ENCODE data around the gene TMEM100. TPM values are rescaled to one million over a fixed set of nuclear protein-coding genes. Genes with fewer than 3 reads are reported as not detected.
A peak's percentile ranks its signal among the peaks of the same experiment; 100 is the strongest.

TMEM100 gene
- total and polyA plus RNA-seq, 7 donors: 2.5 to 25.0 (median 9.0) TPM

- Histone ChIP-seq H3K9me3 (no peaks in the 10 kb centered on the region), H3K27me3 (no peaks in the 10 kb centered on the region), H3K36me3 (no peaks in the 10 kb centered on the region), H3K4me3 (no peak overlapping the region), H3K27ac (peak overlapping the region in 3 of 4 donors; percentile 80 to 85 (median 82)), H3K4me1 (peaks cover 0 to 95% (median 84%) of the 10 kb centered on the region in 4 donors)
- intact Hi-C loops (cut with DNase I): loop anchor here (10.0 kb wide), 2 partner anchors 315 to 375 kb away; no protein-coding TSS in a partner anchor
- TF ChIP-seq POLR2AphosphoS5 (IDR thresholded peaks at IDR 0.05): no peak
- no peak for TF ChIP-seq POLR2A (IDR thresholded peaks at IDR 0.05)
- TF ChIP-seq EP300 (IDR thresholded peaks at IDR 0.05): no peak
- TF ChIP-seq, protein P1, sequence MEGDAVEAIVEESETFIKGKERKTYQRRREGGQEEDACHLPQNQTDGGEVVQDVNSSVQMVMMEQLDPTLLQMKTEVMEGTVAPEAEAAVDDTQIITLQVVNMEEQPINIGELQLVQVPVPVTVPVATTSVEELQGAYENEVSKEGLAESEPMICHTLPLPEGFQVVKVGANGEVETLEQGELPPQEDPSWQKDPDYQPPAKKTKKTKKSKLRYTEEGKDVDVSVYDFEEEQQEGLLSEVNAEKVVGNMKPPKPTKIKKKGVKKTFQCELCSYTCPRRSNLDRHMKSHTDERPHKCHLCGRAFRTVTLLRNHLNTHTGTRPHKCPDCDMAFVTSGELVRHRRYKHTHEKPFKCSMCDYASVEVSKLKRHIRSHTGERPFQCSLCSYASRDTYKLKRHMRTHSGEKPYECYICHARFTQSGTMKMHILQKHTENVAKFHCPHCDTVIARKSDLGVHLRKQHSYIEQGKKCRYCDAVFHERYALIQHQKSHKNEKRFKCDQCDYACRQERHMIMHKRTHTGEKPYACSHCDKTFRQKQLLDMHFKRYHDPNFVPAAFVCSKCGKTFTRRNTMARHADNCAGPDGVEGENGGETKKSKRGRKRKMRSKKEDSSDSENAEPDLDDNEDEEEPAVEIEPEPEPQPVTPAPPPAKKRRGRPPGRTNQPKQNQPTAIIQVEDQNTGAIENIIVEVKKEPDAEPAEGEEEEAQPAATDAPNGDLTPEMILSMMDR (IDR thresholded peaks at IDR 0.05): no peak
- 74 to 87% methylated on average over 1 of the region's 1 CpG for WGBS, 2 donors
- no peak for DNase-seq
These were observed 6.8 kb upstream of the TMEM100 start for GRCh38 chr17:55729484-55729883.

GRCh38 chr17:55728833-55729232 is 6.2 kb upstream of the TMEM100 start:
- 76 to 81% methylated on average over 5 of the region's 5 CpGs for WGBS, 2 donors
- no peaks in the 10 kb centered on the region for H3K9me3 ChIP-seq
- peaks cover 0 to 91% (median 80%) of the 10 kb centered on the region in 4 donors for H3K4me1 ChIP-seq
- TF ChIP-seq, protein P1 (IDR thresholded peaks at IDR 0.05): no peak
- TF ChIP-seq EP300 (IDR thresholded peaks at IDR 0.05) (no peak), POLR2A (IDR thresholded peaks at IDR 0.05) (no peak), POLR2AphosphoS5 (IDR thresholded peaks at IDR 0.05) (no peak)
- no peak for DNase-seq
- H3K36me3 ChIP-seq: no peaks in the 10 kb centered on the region
- peak overlapping the region in 3 of 4 donors; percentile 80 to 85 (median 82) for H3K27ac ChIP-seq
- H3K4me3 ChIP-seq: no peak overlapping the region
- H3K27me3 ChIP-seq: no peaks in the 10 kb centered on the region
- intact Hi-C loops (cut with DNase I): loop anchor here (10.0 kb wide), 2 partner anchors 314 to 374 kb away; no protein-coding TSS in a partner anchor

DNA sequence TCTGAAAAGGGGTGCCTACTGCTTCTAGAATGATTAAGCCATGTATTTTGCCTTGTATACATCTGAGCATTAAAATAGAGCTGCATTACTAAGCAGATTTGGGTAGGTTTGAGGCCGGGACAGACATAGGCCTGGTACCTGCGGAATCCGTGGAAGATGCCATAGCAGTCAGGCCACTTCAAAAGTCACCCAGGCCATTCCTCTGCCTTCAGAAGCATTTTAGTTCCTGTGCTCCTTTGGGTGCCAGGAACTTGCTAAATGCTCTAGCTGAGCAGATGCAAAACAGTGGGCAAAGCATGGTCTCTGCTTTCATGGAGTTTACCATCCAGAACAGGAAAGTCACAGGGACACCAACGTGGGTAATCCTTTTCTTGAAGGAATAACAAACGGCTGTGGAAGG is 5.7 kb upstream of the TMEM100 start:
- no peak for TF ChIP-seq POLR2A (IDR thresholded peaks at IDR 0.05)
- no peak for TF ChIP-seq POLR2AphosphoS5 (IDR thresholded peaks at IDR 0.05)
- TF ChIP-seq EP300 (IDR thresholded peaks at IDR 0.05): no peak
- TF ChIP-seq, protein P1 (IDR thresholded peaks at IDR 0.05): no peak
- no peaks in the 10 kb centered on the region for H3K9me3 ChIP-seq
- H3K27me3 ChIP-seq: no peaks in the 10 kb centered on the region
- H3K4me3 ChIP-seq: no peak overlapping the region
- intact Hi-C loops (cut with DNase I): loop anchor here (10.0 kb wide), 2 partner anchors 314 to 374 kb away; no protein-coding TSS in a partner anchor
- H3K4me1 ChIP-seq: peaks cover 0 to 91% (median 76%) of the 10 kb centered on the region in 4 donors
- peak overlapping the region in 3 of 4 donors; percentile 80 to 85 (median 82) for H3K27ac ChIP-seq
- H3K36me3 ChIP-seq: no peaks in the 10 kb centered on the region
- WGBS, 2 donors: 82 to 87% methylated on average over 5 of the region's 5 CpGs
- DNase-seq: peak; percentile 40

DNA sequence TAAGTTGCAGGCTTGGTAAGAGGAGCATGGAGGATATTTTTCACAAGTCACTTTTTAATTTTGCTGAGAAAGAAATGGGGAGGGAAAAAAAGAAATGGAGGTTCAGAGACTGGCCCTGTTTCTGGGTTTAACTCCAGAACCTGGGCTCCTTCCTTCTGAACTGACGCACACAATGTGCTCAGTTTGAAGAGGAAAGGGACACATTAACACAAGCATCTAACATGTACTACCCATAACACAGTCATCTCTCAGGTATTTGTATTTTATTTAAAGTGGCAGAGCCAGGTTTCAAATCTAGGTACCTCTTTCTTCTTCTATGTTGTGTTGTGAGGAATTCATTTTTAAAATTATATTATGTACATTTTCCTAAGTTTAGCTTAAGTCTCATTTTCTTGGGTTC is 5.3 kb upstream of the TMEM100 start:
- Histone ChIP-seq H3K4me1 (peaks cover 0 to 91% (median 76%) of the 10 kb centered on the region in 4 donors), H3K4me3 (no peak overlapping the region), H3K27me3 (no peaks in the 10 kb centered on the region), H3K36me3 (no peaks in the 10 kb centered on the region), H3K27ac (peak overlapping the region in 3 of 4 donors; percentile 80 to 85 (median 82)), H3K9me3 (no peaks in the 10 kb centered on the region)
- no peak for DNase-seq
- 93 to 98% methylated on average over 1 of the region's 1 CpG for WGBS, 2 donors
- TF ChIP-seq, protein P1 (IDR thresholded peaks at IDR 0.05): no peak
- TF ChIP-seq POLR2AphosphoS5 (IDR thresholded peaks at IDR 0.05) (no peak), POLR2A (IDR thresholded peaks at IDR 0.05) (no peak), EP300 (IDR thresholded peaks at IDR 0.05) (peak in 1 of 4 donors; percentile 53)
- intact Hi-C loops (cut with DNase I): loop anchor here (10.0 kb wide), 2 partner anchors 313 to 373 kb away; no protein-coding TSS in a partner anchor

Data from sigmoid colon (tissue), 7 donors.